ENCODE data around the gene TNFRSF9. TPM values are rescaled to one million over a fixed set of nuclear protein-coding genes. Genes with fewer than 3 reads are reported as not detected.

The TNFRSF9 gene
- total and polyA plus RNA-seq, 9 of the 15 experiments (the other 6 are each of a cell fraction or from before 2014, with no cell fraction given): 0.04 to 0.29 (median 0.08) TPM; not detected in 1

DNA sequence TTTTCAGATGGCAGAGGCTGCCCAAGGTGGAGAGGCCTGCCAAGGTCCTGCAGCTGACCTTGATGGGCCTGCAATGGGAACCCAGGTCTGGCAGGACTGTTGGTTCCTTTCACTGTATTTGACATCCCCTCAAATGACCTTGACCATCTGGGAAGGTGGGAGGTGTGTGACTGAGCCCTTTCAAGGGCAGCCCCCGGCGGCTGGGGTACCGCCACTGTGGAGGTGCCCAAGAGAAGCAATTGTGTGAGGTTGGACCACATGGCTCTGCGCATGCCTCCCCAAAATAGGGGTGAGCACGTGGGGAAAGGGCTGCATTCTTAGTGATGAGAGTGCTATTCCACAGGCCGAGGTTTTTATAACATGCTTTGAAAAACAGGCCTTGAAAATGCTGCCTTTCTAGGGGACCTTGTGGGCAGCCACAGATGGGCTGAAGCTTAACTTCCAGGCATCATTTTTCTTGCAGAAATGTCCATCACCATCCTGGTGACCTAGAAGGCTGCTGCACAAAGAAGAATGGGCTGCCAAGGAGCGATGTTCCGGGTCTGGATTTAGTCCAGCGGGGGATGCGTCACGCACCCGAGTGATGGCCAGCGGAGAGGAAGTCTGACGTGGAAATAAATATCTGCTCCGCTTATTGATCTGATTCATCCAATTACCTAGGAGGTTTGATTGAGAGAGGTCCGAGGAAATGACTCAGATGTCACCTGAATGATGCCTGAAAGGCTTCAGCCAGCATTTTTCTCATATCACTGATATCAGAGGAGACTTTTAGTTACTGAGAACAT is 71.3 kb downstream of the TNFRSF9 start:
- Histone ChIP-seq H3K36me3 (ENCODE audit: control insufficient read depth, insufficient read depth, low read length) (no peaks in the 10 kb centered on the region), H3K9me3 (replicated peaks; ENCODE audit: control insufficient read depth, insufficient read depth, low read depth, low read length) (no peaks in the 10 kb centered on the region), H4K20me1 (replicated peaks; ENCODE audit: control insufficient read depth, insufficient read depth, low read length) (0 out of 2 replicates have a peak, but pooled peaks cover 3% of the 10 kb centered on the region), H3K27ac (ENCODE audit: extremely low read depth, low read depth, low read length) (no peak overlapping the region), H3K79me2 (ENCODE audit: control insufficient read depth, insufficient read depth, low read length) (no peaks in the 10 kb centered on the region), H3K9me1 (ENCODE audit: control insufficient read depth, insufficient read depth, low read length) (no peaks in the 10 kb centered on the region), H3K4me1 (replicated peaks in 1 of 2; ENCODE audit: control insufficient read depth in 2 of 2, insufficient read depth in 2 of 2, low read length in 2 of 2) (peaks cover 0 to 5% of the 10 kb centered on the region in 2 experiments; a peak in 3 of 5 replicates), H3K4me3 (no peak overlapping the region), H3K27me3 (ENCODE audit: control insufficient read depth in 2 of 2, insufficient read depth in 2 of 2, low read length in 2 of 2) (peaks cover 19 to 37% of the 10 kb centered on the region in 2 experiments), H2AFZ (ENCODE audit: low read depth, low read length) (no peak overlapping the region), H3K9ac (ENCODE audit: insufficient read depth in 1 of 2, low read depth in 2 of 2, low read length in 2 of 2) (no peak overlapping the region), H3K4me2 (ENCODE audit: insufficient read depth, low read length) (no peak overlapping the region)
- FAIRE-seq (no peak), DNase-seq (ENCODE audit: extremely low read depth in 1 of 4, low spot score in 3 of 4) (peak in 1 of 4 experiments; percentile 12), ATAC-seq (no peak)
- TF ChIP-seq NCOA4 (IDR thresholded peaks at IDR 0.05; ENCODE audit: partially characterized antibody) (no peak), FUS (optimal IDR thresholded peaks at IDR 0.05; ENCODE audit: low read depth, low read length) (no peak), ARNT (IDR thresholded peaks at IDR 0.05) (no peak), TSC22D4 (tag; IDR thresholded peaks at IDR 0.05) (no peak)
- TF ChIP-seq, protein P1, sequence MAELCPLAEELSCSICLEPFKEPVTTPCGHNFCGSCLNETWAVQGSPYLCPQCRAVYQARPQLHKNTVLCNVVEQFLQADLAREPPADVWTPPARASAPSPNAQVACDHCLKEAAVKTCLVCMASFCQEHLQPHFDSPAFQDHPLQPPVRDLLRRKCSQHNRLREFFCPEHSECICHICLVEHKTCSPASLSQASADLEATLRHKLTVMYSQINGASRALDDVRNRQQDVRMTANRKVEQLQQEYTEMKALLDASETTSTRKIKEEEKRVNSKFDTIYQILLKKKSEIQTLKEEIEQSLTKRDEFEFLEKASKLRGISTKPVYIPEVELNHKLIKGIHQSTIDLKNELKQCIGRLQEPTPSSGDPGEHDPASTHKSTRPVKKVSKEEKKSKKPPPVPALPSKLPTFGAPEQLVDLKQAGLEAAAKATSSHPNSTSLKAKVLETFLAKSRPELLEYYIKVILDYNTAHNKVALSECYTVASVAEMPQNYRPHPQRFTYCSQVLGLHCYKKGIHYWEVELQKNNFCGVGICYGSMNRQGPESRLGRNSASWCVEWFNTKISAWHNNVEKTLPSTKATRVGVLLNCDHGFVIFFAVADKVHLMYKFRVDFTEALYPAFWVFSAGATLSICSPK (IDR thresholded peaks at IDR 0.05; ENCODE audit: borderline replicate concordance): no peak
- intact Hi-C loops (cut with micrococcal nuclease): no loop called here
- in situ Hi-C loops (cut with MboI): no loop called here
- ChIA-PET CTCF (ENCODE audit: low intra/inter-chr PET ratio) (no interaction called here), POLR2A (interaction anchor here (0.6 to 1.1 kb wide), 2 partner anchors 10 to 245 kb away, joined by 3 read pairs; no protein-coding TSS in a partner anchor)
- BruUV-seq (replicated peaks): no TSS peak
- WGBS (ENCODE audit: insufficient coverage, low coverage, missing lambda C conversion rate): 13% methylated on average over 16 of the region's 16 CpGs

Data from K562 (cell line).